WI38 (cell line): ENCODE results near the gene SLC16A7.

Experiments used
- H3K4me3 ChIP-seq: 2 replicates; pipeline ENCODE4 v1.5.1; 2011; ENCODE audit warnings: low read depth, mild to moderate bottlenecking, control low read depth, low read length
- CTCF ChIP-seq: IDR thresholded peaks from 2 replicates; pipeline ENCODE4 v1.5.1; 2012; ENCODE audit warnings: low read depth, mild to moderate bottlenecking, control low read depth, low read length

Gene SLC16A7

GRCh38 chr12:59695379-59695778 is 99.5 kb downstream of the SLC16A7 start:
- H3K4me3 ChIP-seq = no peak overlapping the region
- TF ChIP-seq CTCF = no peak

GRCh38 chr12:59698600-59698999 is 102.8 kb downstream of the SLC16A7 start:
- TF ChIP-seq CTCF = no peak
- no peak overlapping the region for H3K4me3 ChIP-seq

- H3K4me3 ChIP-seq = no peak overlapping the region
- no peak for TF ChIP-seq CTCF
Measured at GRCh38 chr12:59699421-59700152, 103.8 kb downstream of the SLC16A7 start.

GRCh38 chr12:59700153-59700450 is 104.3 kb downstream of the SLC16A7 start:
- no peak for TF ChIP-seq CTCF
- H3K4me3 ChIP-seq = no peak overlapping the region

GRCh38 chr12:59708064-59708463 is 112.2 kb downstream of the SLC16A7 start:
- TF ChIP-seq CTCF = no peak
- no peak overlapping the region for H3K4me3 ChIP-seq

GRCh38 chr12:59708484-59708883 is 112.7 kb downstream of the SLC16A7 start:
- no peak for TF ChIP-seq CTCF
- H3K4me3 ChIP-seq = no peak overlapping the region

- H3K4me3 ChIP-seq = no peak overlapping the region
- no peak for TF ChIP-seq CTCF
Measured at GRCh38 chr12:59710004-59710628, 114.3 kb downstream of the SLC16A7 start.
